ENCODE results near the gene ACAP1.

The ACAP1 gene

GRCh38 chr17:7346761-7347614, 10.7 kb downstream of the ACAP1 start:
- no peak overlapping the region for H3K27ac ChIP-seq (ENCODE audit: low read depth, low read length)
- no peaks in the 10 kb centered on the region for H3K36me3 ChIP-seq (ENCODE audit: insufficient read depth, low read length)
- H3K79me2 ChIP-seq (ENCODE audit: control insufficient read depth, insufficient read depth, low read length, unreplicated experiment): peaks cover 6% of the 10 kb centered on the region
- no peak overlapping the region for H3K4me3 ChIP-seq (ENCODE audit: low read depth, low read length)
- peaks cover 10% of the 10 kb centered on the region; the same call in 1 of the 2 replicates for H3K27me3 ChIP-seq (ENCODE audit: insufficient read depth, low read length)
- no peak overlapping the region for H2AFZ ChIP-seq (ENCODE audit: low read length, unreplicated experiment)
- peaks cover 12% of the 10 kb centered on the region for H3K4me1 ChIP-seq (ENCODE audit: control insufficient read depth, insufficient read depth, low read length, unreplicated experiment)

GRCh38 chr17:7347630-7348477, 11.5 kb downstream of the ACAP1 start:
- Histone ChIP-seq H3K27ac (ENCODE audit: low read depth, low read length) (no peak overlapping the region), H3K79me2 (ENCODE audit: control insufficient read depth, insufficient read depth, low read length, unreplicated experiment) (peaks cover 15% of the 10 kb centered on the region), H3K27me3 (ENCODE audit: insufficient read depth, low read length) (peaks cover 10% of the 10 kb centered on the region; the same call in 1 of the 2 replicates), H3K4me1 (ENCODE audit: control insufficient read depth, insufficient read depth, low read length, unreplicated experiment) (peaks cover 12% of the 10 kb centered on the region), H3K4me3 (ENCODE audit: low read depth, low read length) (no peak overlapping the region), H2AFZ (ENCODE audit: low read length, unreplicated experiment) (no peak overlapping the region), H3K36me3 (ENCODE audit: insufficient read depth, low read length) (no peaks in the 10 kb centered on the region)

- Histone ChIP-seq H2AFZ (ENCODE audit: low read length, unreplicated experiment) (no peak overlapping the region), H3K79me2 (ENCODE audit: control insufficient read depth, insufficient read depth, low read length, unreplicated experiment) (peaks cover 23% of the 10 kb centered on the region), H3K4me3 (ENCODE audit: low read depth, low read length) (no peak overlapping the region), H3K4me1 (ENCODE audit: control insufficient read depth, insufficient read depth, low read length, unreplicated experiment) (peaks cover 21% of the 10 kb centered on the region), H3K27me3 (ENCODE audit: insufficient read depth, low read length) (peaks cover 3% of the 10 kb centered on the region; the same call in 1 of the 2 replicates), H3K36me3 (ENCODE audit: insufficient read depth, low read length) (no peaks in the 10 kb centered on the region), H3K27ac (ENCODE audit: low read depth, low read length) (no peak overlapping the region)
Measured at GRCh38 chr17:7348478-7349242, 12.3 kb downstream of the ACAP1 start.

GRCh38 chr17:7351665-7352502, 15.6 kb downstream of the ACAP1 start, which contains the start of gene KCTD11:
Gene KCTD11 (plus strand): TSS chr17:7352162.
- peaks cover 41% of the 10 kb centered on the region for H3K4me1 ChIP-seq (ENCODE audit: control insufficient read depth, insufficient read depth, low read length, unreplicated experiment)
- H3K4me3 ChIP-seq (ENCODE audit: low read depth, low read length): peak within 1 kb of the TSS; percentile 85
- H3K27me3 ChIP-seq (ENCODE audit: insufficient read depth, low read length): no peaks in the 10 kb centered on the region
- no peaks in the 10 kb centered on the region for H3K36me3 ChIP-seq (ENCODE audit: insufficient read depth, low read length)
- H3K27ac ChIP-seq (ENCODE audit: low read depth, low read length): peak within 1 kb of the TSS; percentile 93
- peak within 1 kb of the TSS; percentile 39 for H2AFZ ChIP-seq (ENCODE audit: low read length, unreplicated experiment)
- H3K79me2 ChIP-seq (ENCODE audit: control insufficient read depth, insufficient read depth, low read length, unreplicated experiment): peaks cover 30% of the 10 kb centered on the region

- Histone ChIP-seq H3K27ac (ENCODE audit: low read depth, low read length) (peak overlapping the region; percentile 93), H3K27me3 (ENCODE audit: insufficient read depth, low read length) (no peaks in the 10 kb centered on the region), H3K4me1 (ENCODE audit: control insufficient read depth, insufficient read depth, low read length, unreplicated experiment) (peaks cover 41% of the 10 kb centered on the region), H3K79me2 (ENCODE audit: control insufficient read depth, insufficient read depth, low read length, unreplicated experiment) (peaks cover 30% of the 10 kb centered on the region), H2AFZ (ENCODE audit: low read length, unreplicated experiment) (no peak overlapping the region), H3K36me3 (ENCODE audit: insufficient read depth, low read length) (no peaks in the 10 kb centered on the region), H3K4me3 (ENCODE audit: low read depth, low read length) (peak overlapping the region; percentile 85)
Measured at GRCh38 chr17:7352503-7352889, 16.2 kb downstream of the ACAP1 start.

GRCh38 chr17:7352910-7353635, 16.7 kb downstream of the ACAP1 start:
- Histone ChIP-seq H3K4me1 (ENCODE audit: control insufficient read depth, insufficient read depth, low read length, unreplicated experiment) (peaks cover 41% of the 10 kb centered on the region), H3K27me3 (ENCODE audit: insufficient read depth, low read length) (no peaks in the 10 kb centered on the region), H3K27ac (ENCODE audit: low read depth, low read length) (no peak overlapping the region), H3K79me2 (ENCODE audit: control insufficient read depth, insufficient read depth, low read length, unreplicated experiment) (peaks cover 30% of the 10 kb centered on the region), H3K36me3 (ENCODE audit: insufficient read depth, low read length) (no peaks in the 10 kb centered on the region), H3K4me3 (ENCODE audit: low read depth, low read length) (peak overlapping the region; percentile 85), H2AFZ (ENCODE audit: low read length, unreplicated experiment) (no peak overlapping the region)

GRCh38 chr17:7354262-7354843, 18.0 kb downstream of the ACAP1 start:
- H2AFZ ChIP-seq (ENCODE audit: low read length, unreplicated experiment): no peak overlapping the region
- H3K4me1 ChIP-seq (ENCODE audit: control insufficient read depth, insufficient read depth, low read length, unreplicated experiment): peaks cover 36% of the 10 kb centered on the region
- H3K36me3 ChIP-seq (ENCODE audit: insufficient read depth, low read length): no peaks in the 10 kb centered on the region
- H3K79me2 ChIP-seq (ENCODE audit: control insufficient read depth, insufficient read depth, low read length, unreplicated experiment): peaks cover 30% of the 10 kb centered on the region
- H3K27me3 ChIP-seq (ENCODE audit: insufficient read depth, low read length): no peaks in the 10 kb centered on the region
- H3K4me3 ChIP-seq (ENCODE audit: low read depth, low read length): peak overlapping the region; percentile 85
- H3K27ac ChIP-seq (ENCODE audit: low read depth, low read length): peak overlapping the region; percentile 52

- Histone ChIP-seq H3K79me2 (ENCODE audit: control insufficient read depth, insufficient read depth, low read length, unreplicated experiment) (peaks cover 30% of the 10 kb centered on the region), H3K4me3 (ENCODE audit: low read depth, low read length) (peak within 1 kb of the TSS; percentile 85), H3K27me3 (ENCODE audit: insufficient read depth, low read length) (no peaks in the 10 kb centered on the region), H3K36me3 (ENCODE audit: insufficient read depth, low read length) (no peaks in the 10 kb centered on the region), H3K27ac (ENCODE audit: low read depth, low read length) (peak within 1 kb of the TSS; percentile 52), H3K4me1 (ENCODE audit: control insufficient read depth, insufficient read depth, low read length, unreplicated experiment) (peaks cover 30% of the 10 kb centered on the region), H2AFZ (ENCODE audit: low read length, unreplicated experiment) (no peak within 1 kb of the TSS)
Measured at GRCh38 chr17:7355053-7355452, 18.7 kb downstream of the ACAP1 start, which contains the start of gene TMEM95. Gene TMEM95 (plus strand): TSS chr17:7355156. CDS start chr17:7355205, 49 bp downstream.

GRCh38 chr17:7355573-7355972, 19.2 kb downstream of the ACAP1 start:
- no peaks in the 10 kb centered on the region for H3K27me3 ChIP-seq (ENCODE audit: insufficient read depth, low read length)
- H3K4me3 ChIP-seq (ENCODE audit: low read depth, low read length): no peak overlapping the region
- H3K4me1 ChIP-seq (ENCODE audit: control insufficient read depth, insufficient read depth, low read length, unreplicated experiment): peaks cover 30% of the 10 kb centered on the region
- H3K27ac ChIP-seq (ENCODE audit: low read depth, low read length): no peak overlapping the region
- H2AFZ ChIP-seq (ENCODE audit: low read length, unreplicated experiment): no peak overlapping the region
- no peaks in the 10 kb centered on the region for H3K36me3 ChIP-seq (ENCODE audit: insufficient read depth, low read length)
- H3K79me2 ChIP-seq (ENCODE audit: control insufficient read depth, insufficient read depth, low read length, unreplicated experiment): peaks cover 30% of the 10 kb centered on the region
